ENCODE results near the gene DIP2C. TPM values are rescaled to one million over a fixed set of nuclear protein-coding genes. Genes with fewer than 3 reads are reported as not detected.

Gene DIP2C
- polyA plus RNA-seq, 1 of the 3 experiments (the other 2 are of a cell fraction), result 8.7 TPM

DNA sequence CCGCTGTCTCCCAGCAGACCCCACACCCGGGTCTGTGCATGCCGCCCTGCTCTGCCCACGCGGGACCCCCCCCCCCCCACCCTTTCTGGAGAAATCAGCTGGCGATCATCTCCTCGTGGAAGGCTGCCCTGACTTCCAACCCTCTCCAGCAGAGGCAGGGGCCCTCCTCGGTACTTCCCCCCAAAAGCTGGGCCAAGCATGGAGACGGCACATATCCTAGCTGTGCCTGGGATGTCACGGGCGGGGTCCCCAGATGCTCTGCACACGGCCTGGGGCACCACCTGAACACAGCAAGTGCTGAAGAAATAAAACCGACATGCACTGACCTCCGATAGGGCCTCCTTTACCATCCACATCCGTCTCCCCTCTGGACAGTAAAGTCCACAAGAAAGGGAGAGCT lies 96.0 kb downstream of the DIP2C start:
- Histone ChIP-seq H3K9me3 (no peaks in the 10 kb centered on the region), H3K36me3 (replicated peaks in 1 of 2; ENCODE audit: control insufficient read depth in 1 of 2, insufficient read depth in 2 of 2, low read length in 1 of 2) (no peaks in the 10 kb centered on the region), H4K20me1 (ENCODE audit: insufficient read depth) (peaks cover 24% of the 10 kb centered on the region), H3K27ac (ENCODE audit: low read depth in 2 of 2, low read length in 1 of 2) (no peak overlapping the region), H3K4me3 (ENCODE audit: low read depth in 2 of 2, low read length in 1 of 2) (no peak overlapping the region), H3K9ac (no peak overlapping the region), H3K27me3 (ENCODE audit: insufficient read depth) (no peaks in the 10 kb centered on the region), H3K9me2 (no peaks in the 10 kb centered on the region), H3K4me2 (no peak overlapping the region), H3F3A (replicated peaks; ENCODE audit: insufficient read depth) (no peaks in the 10 kb centered on the region), H2AFZ (ENCODE audit: low read depth) (no peak overlapping the region), H3K4me1 (ENCODE audit: control insufficient read depth in 1 of 2, insufficient read depth in 2 of 2, low read depth in 1 of 2, low read length in 1 of 2) (peaks cover 3 to 7% of the 10 kb centered on the region in 2 experiments; a peak in 3 of 4 replicates), H3K79me2 (ENCODE audit: insufficient read depth) (peaks cover 86% of the 10 kb centered on the region)
- POLR2A ChIA-PET, result no interaction called here
- WGBS (ENCODE audit: low lambda C conversion rate), result 92% methylated on average over 14 of the region's 15 CpGs
- CTCF ChIA-PET, result no interaction called here
- TF ChIP-seq CHD2 (IDR thresholded peaks at IDR 0.05; ENCODE audit: low read length, partially characterized antibody), result no peak
- TF ChIP-seq RCOR1 (IDR thresholded peaks at IDR 0.05; ENCODE audit: low read length), result no peak
- TF ChIP-seq FOSL2 (IDR thresholded peaks at IDR 0.05; ENCODE audit: borderline replicate concordance, low read depth), result no peak
- TF ChIP-seq, protein P1, sequence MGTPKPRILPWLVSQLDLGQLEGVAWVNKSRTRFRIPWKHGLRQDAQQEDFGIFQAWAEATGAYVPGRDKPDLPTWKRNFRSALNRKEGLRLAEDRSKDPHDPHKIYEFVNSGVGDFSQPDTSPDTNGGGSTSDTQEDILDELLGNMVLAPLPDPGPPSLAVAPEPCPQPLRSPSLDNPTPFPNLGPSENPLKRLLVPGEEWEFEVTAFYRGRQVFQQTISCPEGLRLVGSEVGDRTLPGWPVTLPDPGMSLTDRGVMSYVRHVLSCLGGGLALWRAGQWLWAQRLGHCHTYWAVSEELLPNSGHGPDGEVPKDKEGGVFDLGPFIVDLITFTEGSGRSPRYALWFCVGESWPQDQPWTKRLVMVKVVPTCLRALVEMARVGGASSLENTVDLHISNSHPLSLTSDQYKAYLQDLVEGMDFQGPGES (IDR thresholded peaks at IDR 0.05; ENCODE audit: low read depth, low read length), result no peak
- TF ChIP-seq, protein P2, sequence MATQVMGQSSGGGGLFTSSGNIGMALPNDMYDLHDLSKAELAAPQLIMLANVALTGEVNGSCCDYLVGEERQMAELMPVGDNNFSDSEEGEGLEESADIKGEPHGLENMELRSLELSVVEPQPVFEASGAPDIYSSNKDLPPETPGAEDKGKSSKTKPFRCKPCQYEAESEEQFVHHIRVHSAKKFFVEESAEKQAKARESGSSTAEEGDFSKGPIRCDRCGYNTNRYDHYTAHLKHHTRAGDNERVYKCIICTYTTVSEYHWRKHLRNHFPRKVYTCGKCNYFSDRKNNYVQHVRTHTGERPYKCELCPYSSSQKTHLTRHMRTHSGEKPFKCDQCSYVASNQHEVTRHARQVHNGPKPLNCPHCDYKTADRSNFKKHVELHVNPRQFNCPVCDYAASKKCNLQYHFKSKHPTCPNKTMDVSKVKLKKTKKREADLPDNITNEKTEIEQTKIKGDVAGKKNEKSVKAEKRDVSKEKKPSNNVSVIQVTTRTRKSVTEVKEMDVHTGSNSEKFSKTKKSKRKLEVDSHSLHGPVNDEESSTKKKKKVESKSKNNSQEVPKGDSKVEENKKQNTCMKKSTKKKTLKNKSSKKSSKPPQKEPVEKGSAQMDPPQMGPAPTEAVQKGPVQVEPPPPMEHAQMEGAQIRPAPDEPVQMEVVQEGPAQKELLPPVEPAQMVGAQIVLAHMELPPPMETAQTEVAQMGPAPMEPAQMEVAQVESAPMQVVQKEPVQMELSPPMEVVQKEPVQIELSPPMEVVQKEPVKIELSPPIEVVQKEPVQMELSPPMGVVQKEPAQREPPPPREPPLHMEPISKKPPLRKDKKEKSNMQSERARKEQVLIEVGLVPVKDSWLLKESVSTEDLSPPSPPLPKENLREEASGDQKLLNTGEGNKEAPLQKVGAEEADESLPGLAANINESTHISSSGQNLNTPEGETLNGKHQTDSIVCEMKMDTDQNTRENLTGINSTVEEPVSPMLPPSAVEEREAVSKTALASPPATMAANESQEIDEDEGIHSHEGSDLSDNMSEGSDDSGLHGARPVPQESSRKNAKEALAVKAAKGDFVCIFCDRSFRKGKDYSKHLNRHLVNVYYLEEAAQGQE (IDR thresholded peaks at IDR 0.05; ENCODE audit: low read depth, low read length), result no peak
- TF ChIP-seq, protein P3, sequence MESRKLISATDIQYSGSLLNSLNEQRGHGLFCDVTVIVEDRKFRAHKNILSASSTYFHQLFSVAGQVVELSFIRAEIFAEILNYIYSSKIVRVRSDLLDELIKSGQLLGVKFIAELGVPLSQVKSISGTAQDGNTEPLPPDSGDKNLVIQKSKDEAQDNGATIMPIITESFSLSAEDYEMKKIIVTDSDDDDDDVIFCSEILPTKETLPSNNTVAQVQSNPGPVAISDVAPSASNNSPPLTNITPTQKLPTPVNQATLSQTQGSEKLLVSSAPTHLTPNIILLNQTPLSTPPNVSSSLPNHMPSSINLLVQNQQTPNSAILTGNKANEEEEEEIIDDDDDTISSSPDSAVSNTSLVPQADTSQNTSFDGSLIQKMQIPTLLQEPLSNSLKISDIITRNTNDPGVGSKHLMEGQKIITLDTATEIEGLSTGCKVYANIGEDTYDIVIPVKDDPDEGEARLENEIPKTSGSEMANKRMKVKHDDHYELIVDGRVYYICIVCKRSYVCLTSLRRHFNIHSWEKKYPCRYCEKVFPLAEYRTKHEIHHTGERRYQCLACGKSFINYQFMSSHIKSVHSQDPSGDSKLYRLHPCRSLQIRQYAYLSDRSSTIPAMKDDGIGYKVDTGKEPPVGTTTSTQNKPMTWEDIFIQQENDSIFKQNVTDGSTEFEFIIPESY (IDR thresholded peaks at IDR 0.05; ENCODE audit: borderline replicate concordance, low read depth), result no peak
- TF ChIP-seq FOXJ3 (CRISPR knock-in tag; IDR thresholded peaks at IDR 0.05), result no peak
- TF ChIP-seq, protein P4, sequence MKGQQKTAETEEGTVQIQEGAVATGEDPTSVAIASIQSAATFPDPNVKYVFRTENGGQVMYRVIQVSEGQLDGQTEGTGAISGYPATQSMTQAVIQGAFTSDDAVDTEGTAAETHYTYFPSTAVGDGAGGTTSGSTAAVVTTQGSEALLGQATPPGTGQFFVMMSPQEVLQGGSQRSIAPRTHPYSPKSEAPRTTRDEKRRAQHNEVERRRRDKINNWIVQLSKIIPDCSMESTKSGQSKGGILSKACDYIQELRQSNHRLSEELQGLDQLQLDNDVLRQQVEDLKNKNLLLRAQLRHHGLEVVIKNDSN (IDR thresholded peaks at IDR 0.05; ENCODE audit: borderline replicate concordance, low read depth), result no peak
- no peak for TF ChIP-seq EP300 (IDR thresholded peaks at IDR 0.05; ENCODE audit: borderline replicate concordance in 1 of 2, low read depth in 1 of 2, low read length in 1 of 2)
- TF ChIP-seq GATA2 (CRISPR knock-in tag; IDR thresholded peaks at IDR 0.05), result no peak
- no peak for TF ChIP-seq MEF2A (IDR thresholded peaks at IDR 0.05; ENCODE audit: borderline replicate concordance, low read depth)
- no peak for TF ChIP-seq NRF1 (IDR thresholded peaks at IDR 0.05; ENCODE audit: low read depth, low read length)
- no peak for TF ChIP-seq YY1 (IDR thresholded peaks at IDR 0.05; ENCODE audit: low read depth)
- no peak for TF ChIP-seq TCF12 (IDR thresholded peaks at IDR 0.05)
- no peak for TF ChIP-seq RXRA (IDR thresholded peaks at IDR 0.05; ENCODE audit: borderline replicate concordance, low read depth)
- no peak for TF ChIP-seq TAF1 (IDR thresholded peaks at IDR 0.05; ENCODE audit: borderline replicate concordance, low read depth, low read length)
- DNase-seq, result no peak
